ENCODE results near the gene BNIP5.

DNA sequence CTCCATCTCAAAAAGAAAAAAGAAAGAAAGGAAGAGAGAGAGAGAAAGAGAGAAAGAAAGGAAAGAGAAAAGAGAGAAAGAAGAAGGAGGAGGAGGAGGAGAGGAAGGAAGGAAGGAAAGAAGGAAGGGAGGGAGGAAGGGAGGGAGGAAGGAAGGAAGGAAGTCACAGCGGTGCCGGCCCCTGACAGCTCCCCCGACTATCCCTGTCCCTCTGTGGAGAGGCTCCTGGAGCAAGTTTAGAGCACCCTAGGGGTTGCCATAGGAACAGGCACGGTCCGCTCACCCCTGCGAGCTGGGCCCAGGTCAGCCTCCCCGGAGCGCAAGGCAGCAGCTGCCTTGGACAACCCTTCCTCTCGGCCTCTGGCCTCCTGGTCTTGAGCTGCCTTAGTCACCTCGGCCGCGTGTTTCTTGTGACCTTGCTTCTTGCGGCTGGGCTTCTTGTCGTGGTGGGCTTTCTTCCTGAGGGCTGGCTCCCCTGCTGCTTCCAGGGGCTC lies 6.8 kb downstream of the BNIP5 start:
- TF ChIP-seq ZNF24 (tag by site-specific recombination; IDR thresholded peaks at IDR 0.05): no peak
- TF ChIP-seq, protein P1, sequence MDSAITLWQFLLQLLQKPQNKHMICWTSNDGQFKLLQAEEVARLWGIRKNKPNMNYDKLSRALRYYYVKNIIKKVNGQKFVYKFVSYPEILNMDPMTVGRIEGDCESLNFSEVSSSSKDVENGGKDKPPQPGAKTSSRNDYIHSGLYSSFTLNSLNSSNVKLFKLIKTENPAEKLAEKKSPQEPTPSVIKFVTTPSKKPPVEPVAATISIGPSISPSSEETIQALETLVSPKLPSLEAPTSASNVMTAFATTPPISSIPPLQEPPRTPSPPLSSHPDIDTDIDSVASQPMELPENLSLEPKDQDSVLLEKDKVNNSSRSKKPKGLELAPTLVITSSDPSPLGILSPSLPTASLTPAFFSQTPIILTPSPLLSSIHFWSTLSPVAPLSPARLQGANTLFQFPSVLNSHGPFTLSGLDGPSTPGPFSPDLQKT (IDR thresholded peaks at IDR 0.05; ENCODE audit: borderline replicate concordance, low read depth, low read length): no peak
- TF ChIP-seq HOXA7 (CRISPR knock-in tag; IDR thresholded peaks at IDR 0.05; ENCODE audit: borderline replicate concordance): no peak
- TF ChIP-seq ZEB2 (tag by site-specific recombination; IDR thresholded peaks at IDR 0.05): no peak
- no peak for TF ChIP-seq ZNF274 (IDR thresholded peaks at IDR 0.05; ENCODE audit: low read length)
- TF ChIP-seq ZNF274 (tag by site-specific recombination; IDR thresholded peaks at IDR 0.05; ENCODE audit: borderline replicate concordance): no peak
- TF ChIP-seq KLF1 (tag by site-specific recombination; IDR thresholded peaks at IDR 0.05): no peak
